ENCODE results near the gene VSX2. TPM values are rescaled to one million over a fixed set of nuclear protein-coding genes. Genes with fewer than 3 reads are reported as not detected.
A peak's percentile ranks its signal among the peaks of the same experiment; 100 is the strongest.

The VSX2 gene
- total RNA-seq, result not detected
- long read RNA-seq, donor 1, result 0 reads
- long read RNA-seq, donor 2, result 0 reads

DNA sequence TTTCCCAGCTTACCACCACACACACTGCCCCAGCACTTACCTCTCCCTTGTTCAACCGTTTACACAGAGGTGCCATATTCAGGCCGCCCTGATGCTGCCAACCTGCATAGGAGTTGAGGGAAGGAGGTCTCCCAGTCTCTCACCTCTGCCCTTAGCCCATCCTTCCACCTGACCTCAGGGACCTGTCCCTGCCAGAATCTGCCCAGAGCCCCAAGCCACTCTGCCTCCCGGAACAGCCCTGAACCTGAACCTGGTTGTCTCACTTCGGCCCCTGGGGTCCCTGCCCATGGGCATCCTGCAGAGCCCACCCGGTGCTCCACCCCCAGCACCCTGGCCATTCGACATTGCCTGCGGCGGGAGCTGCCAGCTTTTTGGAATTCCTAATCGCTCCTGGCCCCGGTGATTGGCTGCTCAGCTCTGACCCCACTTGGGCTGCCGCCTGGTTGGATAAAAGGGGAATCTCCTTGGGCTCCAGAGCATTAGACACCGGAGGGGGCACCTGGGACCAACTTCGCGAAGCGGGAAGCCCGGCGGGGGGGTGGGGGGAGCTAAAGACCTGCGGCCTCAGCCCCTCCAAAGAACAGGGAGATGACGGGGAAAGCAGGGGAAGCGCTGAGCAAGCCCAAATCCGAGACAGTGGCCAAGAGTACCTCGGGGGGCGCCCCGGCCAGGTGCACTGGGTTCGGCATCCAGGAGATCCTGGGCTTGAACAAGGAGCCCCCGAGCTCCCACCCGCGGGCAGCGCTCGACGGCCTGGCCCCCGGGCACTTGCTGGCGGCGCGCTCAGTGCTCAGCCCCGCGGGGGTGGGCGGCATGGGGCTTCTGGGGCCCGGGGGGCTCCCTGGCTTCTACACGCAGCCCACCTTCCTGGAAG lies at the start of gene VSX2:
Gene VSX2 (plus strand): TSS at position 476 of the 874 bp plus-strand sequence. CDS start 113 bp downstream, at position 589.
- intact Hi-C loops (cut with DNase I), result no loop called here
- no peak for DNase-seq (ENCODE audit: low spot score)

DNA sequence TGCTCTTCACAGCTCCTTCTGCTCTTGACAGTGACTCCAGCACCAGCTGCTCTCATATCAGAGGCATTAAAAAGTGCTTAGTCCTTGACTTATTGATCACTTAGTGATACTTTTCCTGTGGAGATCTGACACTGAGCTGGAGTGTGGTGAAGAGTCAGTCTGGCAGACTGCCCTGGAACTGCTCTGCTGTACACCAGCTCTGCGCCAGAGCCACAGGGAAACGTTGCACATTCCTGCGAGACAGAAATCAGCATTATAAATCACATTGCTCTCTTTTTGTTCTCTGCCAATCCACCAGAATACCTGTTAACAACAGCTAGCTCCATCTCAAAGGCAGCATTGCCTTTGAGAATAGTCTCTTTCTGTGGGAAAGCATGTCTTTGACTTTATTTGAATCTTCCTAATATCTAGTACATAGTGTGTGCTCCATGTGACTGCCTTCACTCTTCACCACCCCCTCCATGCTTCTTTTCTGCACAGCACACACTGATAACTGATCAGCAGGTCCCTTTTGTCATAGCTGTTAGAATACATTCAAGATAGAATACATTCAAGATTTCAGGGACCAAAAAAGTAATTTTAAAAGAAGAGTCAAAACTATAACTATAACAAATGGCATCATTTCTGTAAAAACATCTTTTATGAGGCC lies 48.2 kb upstream of the VSX2 start:
- DNase-seq (ENCODE audit: low spot score), result no peak
- intact Hi-C loops (cut with DNase I), result no loop called here

DNA sequence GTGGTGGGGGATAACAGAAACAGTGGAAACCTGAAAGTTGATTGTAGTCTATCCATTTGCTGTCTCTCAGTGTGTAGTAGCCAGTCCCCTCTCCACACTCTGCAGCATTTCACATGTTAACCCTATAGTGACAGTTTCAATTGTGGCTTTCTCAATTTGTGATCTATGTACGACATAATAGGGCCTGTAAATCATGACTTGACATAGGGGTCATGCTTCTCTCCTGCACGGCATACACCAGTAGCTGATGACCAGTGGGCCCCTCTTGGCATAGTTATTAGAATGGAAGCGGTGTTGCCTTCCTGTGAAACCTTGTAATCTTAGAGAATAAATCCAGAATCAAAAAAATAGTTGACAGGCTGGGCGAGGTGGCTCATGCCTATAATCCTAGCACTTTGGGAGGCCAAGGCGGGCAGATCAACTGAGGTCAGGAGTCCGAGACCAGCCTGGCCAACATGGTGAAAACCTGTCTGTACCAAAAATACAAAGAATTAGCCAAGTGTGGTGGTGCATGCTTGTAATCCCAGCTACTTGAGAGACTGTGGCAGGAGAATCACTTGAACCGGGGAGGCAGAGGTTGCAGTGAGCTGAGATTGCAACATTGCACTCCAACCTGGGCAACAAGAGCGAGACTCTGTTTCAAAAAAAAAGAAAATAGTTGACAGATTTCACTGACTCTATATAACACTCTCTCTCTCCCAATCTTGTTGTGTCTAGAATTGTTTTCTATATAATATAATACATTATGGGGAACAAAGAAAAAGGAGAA lies 44.6 kb upstream of the VSX2 start:
- no peak for DNase-seq (ENCODE audit: low spot score)
- intact Hi-C loops (cut with DNase I), result no loop called here

DNA sequence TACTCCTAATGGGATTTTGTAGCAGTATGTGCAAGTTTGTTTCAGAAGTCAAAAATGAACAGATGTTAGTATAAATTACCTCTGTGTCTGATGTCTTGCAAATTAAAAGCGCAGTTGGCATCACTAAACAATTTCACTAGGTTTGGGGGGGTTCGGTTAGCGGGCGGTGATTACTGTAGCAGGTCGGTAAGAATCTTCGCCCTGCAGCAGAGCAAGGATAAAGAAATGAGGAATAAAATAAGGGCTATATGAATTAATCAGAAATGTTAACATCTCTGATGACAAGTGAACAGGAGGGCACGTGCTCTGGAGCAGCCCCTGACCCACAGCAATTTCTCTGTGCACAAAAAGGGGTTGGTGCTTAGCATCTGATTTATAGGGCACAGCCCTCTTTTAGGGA lies 43.6 kb upstream of the VSX2 start:
- no peak for DNase-seq (ENCODE audit: low spot score)
- intact Hi-C loops (cut with DNase I), result no loop called here

DNA sequence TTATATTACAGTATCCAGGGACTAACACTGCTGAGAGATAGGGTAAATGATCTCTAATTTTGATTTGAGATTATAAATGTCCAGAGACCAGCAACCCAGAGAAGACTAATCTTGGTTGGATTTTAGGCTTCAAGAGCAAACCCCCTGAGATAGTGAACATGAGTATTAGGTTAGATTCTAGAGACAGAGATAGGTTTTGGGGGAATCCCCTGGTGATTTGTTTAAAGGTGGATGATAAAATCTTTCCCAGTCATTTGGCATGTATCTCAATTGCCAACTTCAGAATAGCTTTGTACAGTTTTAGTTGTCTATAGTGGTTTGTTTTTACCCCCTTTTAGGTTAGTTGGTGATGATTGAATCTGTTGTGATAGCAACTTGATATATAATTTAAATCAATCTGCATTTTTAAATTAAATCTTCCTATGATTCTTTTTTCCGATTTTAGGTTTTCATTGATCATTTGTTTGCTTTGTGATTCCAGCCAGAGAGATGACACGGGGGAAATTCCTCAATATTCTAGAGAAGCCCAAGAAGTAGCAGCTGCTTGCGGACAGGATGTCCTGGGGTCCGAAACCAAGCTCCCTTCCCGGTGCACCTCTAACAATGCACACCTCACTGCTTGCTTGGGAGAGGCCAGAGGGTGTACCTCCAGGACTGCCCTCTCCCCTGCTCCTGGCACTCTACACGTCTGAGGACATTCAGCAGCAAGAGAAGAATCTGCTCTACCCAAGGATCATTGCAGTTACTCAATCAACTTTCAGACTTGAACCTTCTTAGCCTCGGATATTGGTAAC lies 40.6 kb upstream of the VSX2 start:
- intact Hi-C loops (cut with DNase I), result no loop called here
- DNase-seq (ENCODE audit: low spot score), result no peak

DNA sequence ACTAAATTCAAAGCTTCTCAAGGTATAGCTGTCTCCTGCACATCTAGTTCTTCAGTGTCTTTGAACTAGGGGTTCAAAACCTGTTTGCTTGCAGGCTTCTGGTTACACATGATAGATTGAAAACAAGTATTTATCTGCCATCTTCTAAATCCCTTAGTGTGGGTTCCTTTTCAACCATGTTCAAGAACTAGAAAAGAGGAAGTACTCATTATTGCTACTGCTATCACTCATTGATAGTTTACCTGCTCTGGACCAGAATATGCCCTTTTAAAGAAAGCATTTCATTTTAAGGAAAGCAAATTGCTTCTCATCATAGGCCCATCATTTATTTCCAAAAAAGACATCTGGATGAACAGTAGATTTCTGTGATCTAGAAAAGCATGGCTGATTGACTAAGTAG lies 37.1 kb upstream of the VSX2 start:
- intact Hi-C loops (cut with DNase I), result no loop called here

DNA sequence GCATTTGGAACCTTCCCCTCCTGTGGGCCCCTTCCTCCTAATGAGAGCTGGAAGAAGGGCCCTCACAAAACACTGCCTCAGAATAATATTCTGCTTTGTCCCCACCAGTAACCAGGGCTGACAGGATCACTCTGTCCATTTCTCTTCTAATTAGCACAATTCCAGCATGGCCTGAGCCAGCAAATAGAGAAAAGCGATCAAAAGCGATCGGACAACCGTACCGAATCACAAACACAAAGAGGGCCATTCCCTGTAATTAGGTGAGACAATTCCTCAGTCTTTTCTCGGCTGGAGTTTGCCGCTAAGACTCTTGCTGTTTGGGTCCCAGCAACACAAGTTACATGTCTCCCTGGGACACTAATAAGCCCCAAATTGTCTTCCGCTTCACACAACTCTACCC lies 35.6 kb upstream of the VSX2 start:
- intact Hi-C loops (cut with DNase I), result no loop called here
- DNase-seq (ENCODE audit: low spot score), result no peak

More for the DNA sequence above, 37.1 kb upstream of the VSX2 start:
- no peak for DNase-seq (ENCODE audit: low spot score)

DNA sequence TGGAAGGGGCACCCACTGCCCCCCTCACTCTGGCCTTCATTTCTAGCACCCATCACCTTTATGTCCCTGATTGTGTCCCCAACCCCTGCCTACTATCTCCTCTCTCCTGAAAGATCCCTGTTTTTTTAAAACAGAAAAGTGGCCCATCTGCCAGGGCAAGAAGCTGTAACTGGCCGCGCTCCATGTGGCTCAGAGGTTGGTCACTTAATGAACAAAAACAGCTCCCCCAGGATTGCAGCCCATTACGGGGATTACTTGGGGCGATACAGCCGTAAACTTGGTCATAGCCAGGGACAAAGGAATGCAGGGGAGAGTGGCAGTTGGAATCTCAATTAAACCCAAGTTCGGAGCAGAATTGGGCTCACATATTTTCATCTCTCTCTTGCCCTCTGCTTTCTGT lies 34.8 kb upstream of the VSX2 start:
- DNase-seq (ENCODE audit: low spot score), result no peak
- intact Hi-C loops (cut with DNase I), result no loop called here

DNA sequence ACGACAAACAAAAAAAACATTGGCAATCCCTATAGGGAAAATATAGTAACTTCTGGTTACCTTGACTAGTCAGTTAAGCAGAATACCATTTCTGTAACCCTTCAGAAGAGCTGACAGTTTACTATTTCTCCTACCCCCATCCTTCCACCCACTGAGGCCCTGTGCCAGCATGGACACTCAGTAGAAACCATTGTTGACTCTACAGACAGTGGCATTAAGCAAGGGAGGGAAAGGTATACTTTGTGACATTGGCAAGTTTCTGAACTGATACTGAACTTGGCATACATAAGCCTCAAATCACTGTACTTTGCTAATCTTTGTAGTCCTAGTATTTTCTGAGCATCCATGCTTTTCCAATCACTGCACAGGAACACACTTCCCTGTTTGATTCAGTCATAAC lies 33.4 kb upstream of the VSX2 start:
- no peak for DNase-seq (ENCODE audit: low spot score)
- intact Hi-C loops (cut with DNase I), result no loop called here

DNA sequence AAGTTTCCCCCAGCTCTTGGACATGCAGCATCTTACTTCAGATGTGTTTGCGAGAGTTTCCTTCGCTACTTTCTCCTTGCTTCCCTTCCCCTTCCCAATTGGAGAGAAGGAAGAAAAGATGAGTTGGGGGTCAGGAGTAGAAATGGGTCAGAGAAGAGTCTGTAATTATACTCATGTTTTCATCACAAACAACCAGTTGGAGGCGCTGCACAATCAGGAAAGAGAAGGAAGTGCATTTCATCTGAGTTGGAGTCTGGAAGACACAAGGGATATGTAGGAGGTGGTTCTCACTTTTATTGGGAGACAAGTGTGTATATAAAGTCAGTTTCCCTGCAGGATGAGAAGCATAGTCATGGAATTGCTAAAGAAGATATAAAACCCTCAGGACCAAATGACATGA lies 31.3 kb upstream of the VSX2 start:
- intact Hi-C loops (cut with DNase I), result no loop called here
- no peak for DNase-seq (ENCODE audit: low spot score)

DNA sequence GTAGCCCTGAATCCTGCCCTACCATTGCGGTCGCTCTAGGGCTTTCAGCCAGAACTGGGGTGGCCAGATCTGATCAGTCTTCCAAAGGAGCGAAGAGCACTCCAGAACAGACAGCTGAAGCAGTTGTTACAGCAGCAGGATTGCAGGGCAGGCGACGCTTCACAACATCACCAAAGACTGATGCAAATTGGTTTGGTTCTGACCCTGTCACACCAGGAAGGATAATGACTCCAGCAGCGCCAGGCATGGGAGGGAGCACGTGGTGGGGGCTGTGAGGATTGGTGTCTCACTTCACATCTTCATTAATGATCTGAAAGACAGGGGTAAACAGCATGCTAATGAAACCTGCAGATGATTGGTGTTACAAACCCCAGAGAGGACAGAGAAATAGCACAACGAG lies 30.6 kb upstream of the VSX2 start:
- intact Hi-C loops (cut with DNase I), result no loop called here
- no peak for DNase-seq (ENCODE audit: low spot score)

DNA sequence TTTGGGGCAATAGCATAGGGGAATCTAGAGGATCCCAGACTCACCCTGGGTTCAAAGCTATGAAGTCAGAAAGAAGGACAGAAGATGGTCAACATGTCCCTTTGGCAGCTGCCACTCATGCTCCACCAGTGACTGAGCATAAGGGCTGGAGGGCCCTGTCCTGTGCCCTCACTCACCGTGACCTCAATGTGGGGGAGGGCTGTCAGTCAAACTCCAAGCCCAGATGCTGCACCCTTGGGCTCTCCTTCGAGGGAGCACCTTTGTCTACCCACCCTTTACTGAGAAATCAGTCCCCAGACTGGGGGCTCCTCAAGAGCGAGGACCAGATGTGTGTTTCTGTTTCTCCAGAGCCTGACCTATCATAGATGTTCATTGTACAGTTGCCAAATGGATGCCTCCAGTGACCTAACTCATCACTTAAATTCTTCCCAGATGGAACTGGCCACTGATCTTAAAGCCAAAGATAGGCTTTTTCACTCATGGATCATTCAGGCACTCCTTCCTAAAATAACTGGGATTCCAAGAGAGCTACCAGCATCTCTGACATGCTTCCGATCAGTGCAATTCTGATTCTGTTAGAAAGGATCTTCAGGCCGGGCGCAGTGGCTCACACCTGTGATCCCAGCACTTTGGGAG lies 27.2 kb upstream of the VSX2 start:
- no peak for DNase-seq (ENCODE audit: low spot score)
- intact Hi-C loops (cut with DNase I), result no loop called here

DNA sequence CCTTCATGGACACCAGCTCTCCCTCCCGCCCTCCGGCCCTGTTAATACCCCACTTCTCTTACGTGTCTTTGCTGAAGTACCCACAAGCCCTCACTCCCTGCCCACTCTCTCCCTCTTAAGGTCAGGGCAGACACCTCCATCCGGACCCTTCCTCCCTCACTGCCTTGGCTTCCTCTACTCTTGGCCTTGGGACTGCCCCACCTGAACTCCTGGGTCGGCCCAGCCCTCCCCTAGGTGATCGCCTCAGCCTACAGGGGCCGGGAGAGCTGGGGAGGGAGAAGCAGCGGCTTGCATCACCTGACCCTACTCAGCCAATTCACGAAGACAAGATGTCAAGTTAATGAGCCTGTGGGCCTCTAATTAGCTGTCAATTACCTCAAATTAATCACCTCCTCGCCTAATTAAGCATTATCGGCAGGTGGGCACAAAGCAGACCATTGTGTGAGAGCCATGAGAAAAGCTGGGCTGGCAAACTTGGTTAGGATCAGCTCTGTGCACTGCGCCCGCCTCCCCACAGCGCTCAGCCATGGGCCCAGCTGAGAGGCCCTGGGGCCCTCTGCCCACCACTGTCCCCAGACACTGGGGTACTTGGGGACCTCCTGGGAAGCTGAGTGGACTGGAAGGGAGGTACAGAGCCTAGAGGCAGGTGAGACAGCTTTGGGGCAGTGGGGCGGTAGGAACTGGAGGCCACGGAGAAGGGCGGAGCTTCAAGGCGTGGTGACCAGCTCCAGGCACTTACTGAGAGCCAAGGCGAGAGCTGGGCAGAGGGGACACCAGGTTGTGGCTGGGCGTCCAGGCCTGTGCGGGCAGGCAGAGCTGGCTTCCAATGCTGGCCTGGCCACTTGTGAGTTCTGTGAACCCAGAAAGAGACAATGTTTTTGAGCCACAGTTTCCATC lies 25.1 kb upstream of the VSX2 start:
- no peak for DNase-seq (ENCODE audit: low spot score)
- intact Hi-C loops (cut with DNase I), result no loop called here

DNA sequence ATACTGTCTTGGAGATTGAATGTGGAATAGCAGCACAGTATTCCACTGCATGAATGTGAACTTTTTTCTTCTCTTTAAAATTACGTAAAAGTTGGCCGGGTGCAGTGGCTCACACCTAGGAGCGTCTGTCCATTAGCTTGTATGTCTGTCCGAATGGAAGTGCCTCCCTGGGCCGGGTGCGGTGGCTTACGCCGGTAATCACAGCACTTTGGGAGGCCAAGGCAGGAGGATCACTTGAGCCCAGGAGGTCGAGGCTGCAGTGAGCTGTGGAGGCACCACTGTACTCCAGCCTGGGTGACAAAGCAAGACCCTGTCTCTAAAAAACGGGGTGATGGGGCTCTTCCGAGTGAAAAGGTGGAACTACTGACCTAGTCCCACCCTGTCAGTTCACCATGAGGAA lies 22.6 kb upstream of the VSX2 start:
- DNase-seq (ENCODE audit: low spot score), result no peak
- intact Hi-C loops (cut with DNase I), result no loop called here

DNA sequence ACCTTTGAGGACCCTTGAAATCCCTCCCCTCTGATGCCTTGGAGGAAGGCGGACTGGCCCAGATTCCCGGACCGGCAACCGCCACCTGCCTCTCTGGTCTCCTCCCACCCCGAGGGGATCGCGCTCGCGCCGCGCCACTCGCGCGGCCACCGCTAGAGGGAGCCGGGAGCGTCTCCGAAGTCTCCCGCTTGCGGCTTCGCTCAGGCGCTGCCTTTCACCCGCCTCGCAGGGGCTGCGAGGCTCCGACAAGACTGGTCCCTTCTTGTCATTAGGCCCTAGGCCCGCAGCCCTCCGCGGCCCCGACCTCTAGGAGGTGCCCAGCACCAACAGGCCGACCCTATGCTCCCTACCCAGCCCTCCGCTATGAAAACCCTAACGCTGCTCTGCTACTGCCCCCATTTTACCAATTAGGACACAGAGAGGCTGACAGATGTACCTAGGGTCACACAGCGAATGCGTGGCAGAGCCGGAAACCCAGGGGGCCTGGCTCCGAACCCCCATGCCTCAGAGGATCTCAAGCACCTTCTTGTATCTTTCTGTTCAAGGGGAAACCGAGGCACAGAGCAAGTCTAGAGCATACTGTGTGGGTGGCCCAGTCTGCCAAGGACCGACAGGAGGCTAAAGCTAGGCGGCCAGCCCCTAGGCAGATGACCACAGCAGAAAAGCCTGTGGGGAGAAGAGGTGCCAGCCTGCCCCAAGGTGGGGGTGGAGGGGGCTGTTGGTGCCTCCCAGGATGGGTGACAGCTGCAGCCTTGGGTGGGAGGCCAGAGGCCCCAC lies 21.4 kb upstream of the VSX2 start:
- DNase-seq (ENCODE audit: low spot score), result peak; percentile 91
- intact Hi-C loops (cut with DNase I), result no loop called here

DNA sequence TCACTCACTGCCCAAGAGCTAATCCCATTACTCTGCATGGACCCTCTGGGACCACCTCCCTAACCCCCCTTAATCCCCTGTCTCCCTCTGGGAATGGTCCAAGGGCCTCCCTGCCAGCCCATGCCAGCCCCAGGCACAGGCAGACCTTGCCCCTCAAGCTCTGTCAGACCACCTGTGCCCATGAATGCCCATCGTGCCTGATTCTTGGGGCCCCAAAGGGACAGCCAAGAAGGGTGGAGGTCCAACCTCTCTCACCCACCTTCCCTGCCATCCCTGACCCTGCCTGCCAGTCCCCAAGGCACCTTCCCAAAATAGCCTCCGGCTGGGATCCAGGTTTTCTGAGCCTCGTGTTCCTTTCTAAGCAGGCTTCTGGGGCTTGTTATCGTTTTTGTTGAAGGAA lies 20.8 kb upstream of the VSX2 start:
- intact Hi-C loops (cut with DNase I), result no loop called here
- no peak for DNase-seq (ENCODE audit: low spot score)

Measured in posterior vena cava (tissue), 2 donors.